NOMO-1 (cell line): ENCODE measurements around the gene MPZL2.
"Not testable (repeated sequence)": the region's sequence is repeated elsewhere in the genome, so short reads cannot be mapped to it uniquely, and the experiment has no call there.

Experiments used
- DNase-seq, 2 experiments: peaks; one replicate each; lab custom pipeline; 2025; ENCODE audit not compliant: unreplicated experiment in 2 of 2; lab: John Stamatoyannopoulos, UW

Gene MPZL2

DNA sequence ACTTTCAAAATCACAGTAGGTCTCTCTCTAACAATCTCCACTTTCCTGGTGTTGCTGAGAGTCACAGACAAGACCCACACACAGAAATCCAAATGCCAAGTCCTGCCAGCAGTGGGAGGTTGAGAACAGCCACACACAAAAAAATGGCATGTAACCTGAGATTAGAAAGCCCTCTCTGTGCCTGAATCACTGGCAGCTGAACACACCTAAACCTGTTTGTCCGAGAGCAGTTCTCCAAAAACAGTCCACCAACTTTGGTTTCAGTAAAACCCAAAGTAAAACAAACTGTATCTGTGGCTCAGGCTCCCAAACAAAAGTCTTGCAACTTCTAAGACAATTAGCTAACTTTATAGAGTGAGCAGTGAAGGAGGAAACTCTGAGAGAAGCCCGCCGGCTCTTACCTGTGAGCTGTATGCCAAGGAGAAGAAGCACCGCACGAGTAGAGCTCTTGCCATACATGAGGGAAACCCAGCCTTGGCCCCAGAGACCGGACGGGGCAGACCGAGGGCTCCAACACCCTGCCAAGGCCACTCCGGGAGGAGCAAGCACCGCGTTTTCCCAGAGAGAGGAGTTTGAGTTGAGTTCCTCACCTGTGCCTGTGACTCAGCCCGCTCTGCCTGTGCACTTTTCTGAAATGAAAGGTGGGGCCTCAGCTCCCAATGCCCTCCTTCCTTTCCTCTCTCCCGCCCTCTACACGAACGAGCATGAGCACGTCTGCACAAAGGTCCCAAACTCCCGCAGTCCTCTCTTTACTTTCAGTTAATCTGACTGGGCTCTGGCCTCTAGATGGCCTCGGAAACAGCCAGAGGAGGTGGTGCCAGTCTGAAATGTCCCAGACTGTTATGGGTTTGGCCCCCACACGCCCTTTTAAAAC is at the start of gene MPZL2:
Gene MPZL2, minus strand, starts transcription at position 603 of the 874 bp plus-strand sequence. Its CDS starts 144 bp downstream, at position 459.
- DNase-seq = peak; percentile 20 to 35

DNA sequence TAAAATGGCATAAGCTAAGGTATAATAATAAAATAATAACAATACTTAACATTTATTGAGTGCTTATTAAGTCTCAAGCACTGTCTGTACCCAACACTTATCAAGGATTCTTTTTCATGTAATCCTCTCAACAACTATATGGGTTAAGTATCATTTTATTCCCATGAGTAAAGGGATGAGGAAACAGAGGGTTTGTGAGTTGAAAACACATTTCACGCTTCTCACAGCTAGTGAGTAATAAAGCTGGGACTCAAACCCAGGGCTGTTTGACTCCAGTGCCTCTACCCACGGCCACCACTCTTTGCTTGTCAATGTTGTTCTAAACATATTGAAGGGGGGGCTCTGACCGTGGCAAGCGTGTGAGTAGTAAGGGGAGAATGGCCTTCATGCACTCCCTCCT is 49.1 kb upstream of the MPZL2 start:
- DNase-seq = no peak

DNA sequence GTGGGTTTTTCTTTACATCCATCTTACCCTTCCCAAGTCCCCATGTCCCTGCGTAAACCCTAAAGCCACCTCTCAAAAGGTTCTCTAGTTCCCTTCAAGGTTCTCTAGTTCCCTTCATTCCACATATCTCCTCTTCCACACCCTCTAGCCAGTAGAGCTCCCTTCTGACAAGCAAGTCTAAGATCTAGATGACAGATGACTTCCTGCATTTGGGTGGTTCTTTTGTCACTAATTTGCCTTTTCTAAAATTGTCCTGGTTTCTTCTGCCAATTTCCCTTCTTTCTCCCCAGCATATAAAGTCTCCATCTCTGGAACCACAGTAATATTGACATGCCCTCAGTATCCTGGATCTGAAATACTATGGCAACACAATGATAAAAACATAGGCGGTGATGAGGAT is 48.2 kb upstream of the MPZL2 start:
- DNase-seq = no peak

DNA sequence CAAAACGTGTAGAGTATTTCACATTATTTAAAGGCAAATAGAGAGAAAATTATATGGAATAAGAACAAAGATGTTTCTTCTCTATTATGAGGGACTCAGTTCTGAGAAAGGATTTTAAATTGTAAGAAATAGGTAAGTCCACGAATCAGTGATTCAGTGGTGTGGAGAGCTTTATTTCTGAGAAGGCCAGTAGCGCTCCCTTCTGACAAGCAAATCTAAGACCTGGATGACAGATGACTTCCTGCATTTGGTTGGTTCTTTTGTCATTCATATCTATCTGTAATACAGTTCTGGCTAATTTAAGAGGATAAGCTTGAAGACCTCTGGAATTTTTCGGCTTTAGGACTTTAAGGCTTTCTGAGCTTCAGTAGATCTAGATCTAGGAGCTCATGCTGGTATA is 47.4 kb upstream of the MPZL2 start:
- DNase-seq = no peak

DNA sequence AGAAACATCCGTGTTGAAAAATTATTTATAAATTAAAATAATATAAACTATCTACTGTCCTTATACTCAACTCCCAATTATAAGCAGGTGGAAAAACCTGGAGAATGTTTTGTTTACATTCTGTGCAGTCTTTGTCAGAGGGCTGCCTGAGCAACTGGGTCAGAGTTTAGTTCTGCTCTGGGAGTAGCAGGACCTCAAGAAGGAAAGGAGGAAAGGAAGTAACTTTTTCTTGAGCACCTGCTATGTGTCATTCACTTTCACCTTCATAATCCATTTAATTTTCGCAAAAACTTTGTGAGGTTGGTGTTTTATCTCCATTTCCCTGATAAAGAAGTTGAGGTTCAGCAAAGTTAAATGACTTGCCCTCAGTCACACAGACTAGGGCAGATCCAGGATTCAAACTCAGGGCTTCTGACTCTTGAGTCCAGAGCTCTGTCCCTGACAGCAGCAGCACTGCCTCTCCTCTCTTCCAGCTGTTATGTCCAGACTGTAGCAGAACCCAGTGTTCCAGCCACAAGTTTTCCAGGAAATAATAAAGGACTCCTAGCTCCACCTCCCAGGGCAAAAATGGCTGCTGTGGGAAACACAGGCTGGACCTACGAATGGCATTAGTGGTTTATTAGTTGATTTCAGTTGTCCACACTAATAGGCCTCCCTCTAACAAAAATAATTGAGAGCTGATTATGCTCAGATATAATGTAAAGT is 46.8 kb upstream of the MPZL2 start:
- DNase-seq = no peak

GRCh38 chr11:118310271-118310670 is 46.2 kb upstream of the MPZL2 start:
- no peak for DNase-seq

GRCh38 chr11:118308995-118309528 is 45.0 kb upstream of the MPZL2 start:
- not testable (repeated sequence) for DNase-seq

DNA sequence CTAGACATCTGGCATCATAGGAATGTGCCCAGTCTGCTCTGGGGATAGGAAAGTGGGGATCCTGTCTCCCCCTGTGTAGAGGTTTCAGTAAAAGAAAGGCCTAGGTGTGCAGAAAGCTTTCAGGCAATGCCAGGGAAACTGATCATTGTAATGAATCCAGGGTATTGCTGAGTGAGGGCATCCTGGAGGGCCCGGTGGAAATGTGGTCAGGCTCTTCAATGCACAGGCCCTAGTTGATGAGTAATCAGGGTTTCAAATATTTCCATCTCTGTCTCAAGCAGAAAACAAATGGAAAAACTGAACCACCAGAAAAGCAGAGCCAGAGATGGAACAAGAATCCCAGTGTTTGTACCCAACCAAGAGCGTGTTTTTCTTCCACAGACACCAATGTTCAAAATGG is 42.5 kb upstream of the MPZL2 start:
- no peak for DNase-seq

DNA sequence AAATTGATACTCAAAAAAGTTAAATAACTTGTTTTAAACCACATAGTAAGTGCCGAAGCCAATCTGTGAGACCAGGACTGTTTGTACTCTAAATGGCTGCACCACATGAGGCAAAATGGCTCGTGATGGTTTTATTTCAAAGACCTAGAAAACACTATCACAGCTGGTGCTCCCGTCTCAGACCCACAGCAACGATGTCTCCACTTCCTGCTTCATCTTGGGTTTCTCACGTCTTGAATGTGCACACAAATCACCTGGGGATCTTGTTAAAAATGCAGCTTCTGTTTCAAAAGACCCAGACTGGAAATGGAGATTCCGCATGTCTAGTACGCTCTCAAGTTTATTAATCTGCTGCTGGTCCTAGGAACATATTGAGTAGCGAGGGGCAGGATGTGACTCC is 41.6 kb upstream of the MPZL2 start:
- DNase-seq = no peak

DNA sequence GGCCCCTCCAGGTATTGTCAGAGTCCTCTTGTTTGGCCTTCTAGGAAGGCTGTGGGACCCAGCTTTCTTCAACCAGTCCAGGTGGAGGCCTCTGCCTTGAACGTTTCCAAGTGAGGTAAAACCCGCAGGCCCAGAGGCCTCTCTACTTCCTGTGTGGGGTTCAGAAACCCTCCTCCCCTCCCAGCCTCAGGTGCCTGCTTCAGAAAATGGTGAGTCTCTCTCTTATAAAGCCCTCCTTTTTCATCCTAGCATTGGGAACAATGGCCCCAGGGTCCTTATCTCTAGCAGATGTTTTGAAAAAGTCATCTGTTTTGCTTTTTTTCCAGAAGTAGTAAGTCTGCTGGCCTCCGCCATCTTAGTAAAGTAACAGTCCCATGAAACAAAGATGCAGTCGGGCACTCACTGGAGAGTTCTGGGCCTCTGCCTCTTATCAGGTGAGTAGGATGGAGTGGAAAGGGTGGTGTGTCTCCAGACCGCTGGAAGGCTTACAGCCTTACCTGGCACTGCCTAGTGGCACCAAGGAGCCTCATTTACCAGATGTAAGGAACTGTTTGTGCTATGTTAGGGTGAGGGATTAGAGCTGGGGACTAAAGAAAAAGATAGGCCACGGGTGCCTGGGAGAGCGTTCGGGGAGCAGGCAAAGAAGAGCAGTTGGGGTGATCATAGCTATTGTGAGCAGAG is 40.6 kb upstream of the MPZL2 start, which contains the start of gene CD3E:
Gene CD3E, plus strand, starts transcription at position 163 of the 681 bp plus-strand sequence. Its CDS starts 223 bp downstream, at position 386.
- no peak for DNase-seq

DNA sequence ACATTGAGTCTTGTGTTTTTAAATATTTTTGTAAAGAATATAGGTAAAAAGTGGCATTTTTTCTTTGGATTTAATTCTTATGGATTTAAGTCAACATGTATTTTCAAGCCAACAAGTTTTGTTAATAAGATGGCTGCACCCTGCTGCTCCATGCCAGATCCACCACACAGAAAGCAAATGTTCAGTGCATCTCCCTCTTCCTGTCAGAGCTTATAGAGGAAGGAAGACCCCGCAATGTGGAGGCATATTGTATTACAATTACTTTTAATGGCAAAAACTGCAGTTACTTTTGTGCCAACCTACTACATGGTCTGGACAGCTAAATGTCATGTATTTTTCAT is 40.1 kb upstream of the MPZL2 start:
- DNase-seq = no peak

DNA sequence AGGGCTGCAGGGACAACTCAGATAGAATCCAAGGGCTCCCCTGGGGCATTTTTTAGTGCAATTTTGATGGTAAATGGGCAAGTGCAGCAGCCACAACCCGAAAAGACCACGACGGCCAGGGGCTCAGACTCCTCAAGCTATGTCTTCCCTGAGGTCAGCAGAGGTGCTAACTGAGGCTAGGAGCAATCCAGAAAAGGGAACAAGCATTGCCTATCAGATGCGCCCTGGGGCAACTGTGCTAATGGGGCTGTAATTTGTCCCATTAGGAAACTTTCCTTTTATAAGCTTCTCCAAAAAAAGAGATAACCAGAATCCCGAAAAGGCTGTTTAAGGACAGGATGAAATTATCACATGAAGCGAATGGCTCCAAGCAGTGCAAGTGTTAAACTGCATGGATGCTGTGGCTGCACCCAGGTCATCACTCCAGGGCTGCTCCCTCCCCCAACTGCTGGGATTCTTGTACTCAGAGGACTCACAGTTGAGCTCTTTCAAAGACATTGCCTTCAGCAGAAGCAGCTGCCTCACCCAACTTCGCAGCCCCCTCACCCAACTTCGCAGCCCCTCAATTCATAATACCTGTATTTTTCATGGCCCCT is 37.6 kb upstream of the MPZL2 start:
- no peak for DNase-seq

DNA sequence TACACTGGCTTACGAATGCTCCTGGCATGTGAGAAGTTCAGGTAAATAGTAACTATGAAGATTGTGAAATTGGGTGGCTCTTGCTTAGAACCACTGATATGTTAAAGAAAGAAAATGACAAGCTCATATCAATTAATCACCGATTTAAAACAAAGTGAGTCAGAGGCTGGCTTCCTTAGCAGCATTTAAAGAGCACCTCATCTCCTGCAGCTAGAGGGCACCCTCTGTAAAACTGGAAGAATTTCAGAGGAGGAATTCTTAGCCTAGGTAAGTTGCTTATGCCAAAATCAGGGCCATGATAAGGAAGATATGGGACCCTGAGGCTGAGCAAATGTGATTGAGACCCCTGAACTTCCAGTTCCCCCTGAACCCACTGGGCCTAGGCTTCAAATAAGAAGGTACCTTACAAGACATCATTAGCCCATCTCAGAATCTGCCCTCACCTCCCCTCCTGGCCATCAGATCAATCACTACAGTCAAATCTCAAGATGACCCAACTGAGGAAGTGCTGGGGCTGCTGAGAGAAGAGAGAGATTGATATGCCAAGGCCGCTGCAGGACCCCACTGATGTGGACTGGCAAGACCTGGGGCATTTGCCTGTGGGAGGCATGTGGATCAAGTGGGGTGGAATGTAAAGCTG is 31.8 kb upstream of the MPZL2 start:
- DNase-seq = peak in 1 of 2 experiments; percentile 10

- no peak for DNase-seq
These were observed 31.1 kb upstream of the MPZL2 start for GRCh38 chr11:118295199-118295598.

- no peak for DNase-seq
These were observed 30.0 kb upstream of the MPZL2 start for GRCh38 chr11:118294053-118294452.

GRCh38 chr11:118291477-118292135 is 27.5 kb upstream of the MPZL2 start:
- peak in 1 of 2 experiments; percentile 74 for DNase-seq

DNA sequence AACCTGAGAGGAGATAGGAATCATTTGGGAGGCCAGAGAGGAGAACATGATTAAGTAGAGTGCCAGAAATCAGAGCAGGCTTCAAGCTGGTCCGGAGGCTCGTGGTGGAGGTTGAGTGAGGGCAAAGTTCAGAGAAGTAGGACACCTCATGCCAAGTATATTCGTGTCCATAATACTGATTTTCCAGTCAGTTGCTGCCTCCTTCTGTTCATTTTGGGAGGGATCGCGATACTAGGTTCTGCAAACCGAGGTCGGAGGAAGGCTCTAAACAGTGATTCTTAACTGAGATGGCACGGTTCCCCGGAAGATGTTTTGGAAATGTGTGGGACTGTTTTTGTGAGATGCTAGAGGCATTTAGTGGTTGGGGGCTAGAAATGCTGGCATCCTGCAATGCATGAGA is 26.8 kb upstream of the MPZL2 start:
- peak; percentile 49 to 73 for DNase-seq

DNA sequence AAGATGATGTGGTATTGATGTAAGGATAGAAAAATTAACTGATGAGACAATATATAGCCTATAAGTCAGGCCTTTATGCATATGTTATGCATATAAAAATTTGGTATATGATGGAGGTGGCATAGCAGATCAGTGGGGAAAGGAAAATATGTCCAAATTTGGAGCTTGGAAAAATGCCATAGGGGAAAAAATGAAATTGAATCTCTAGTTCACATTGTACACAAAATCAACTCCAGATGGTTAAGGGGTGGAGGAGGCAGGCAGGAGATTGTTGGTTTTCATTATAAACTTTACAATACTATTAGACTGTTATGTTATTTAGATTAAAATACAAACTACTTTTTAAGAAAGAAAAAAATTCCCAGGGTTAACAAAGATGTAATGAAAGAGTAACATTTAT is 25.3 kb upstream of the MPZL2 start:
- DNase-seq = no peak

DNA sequence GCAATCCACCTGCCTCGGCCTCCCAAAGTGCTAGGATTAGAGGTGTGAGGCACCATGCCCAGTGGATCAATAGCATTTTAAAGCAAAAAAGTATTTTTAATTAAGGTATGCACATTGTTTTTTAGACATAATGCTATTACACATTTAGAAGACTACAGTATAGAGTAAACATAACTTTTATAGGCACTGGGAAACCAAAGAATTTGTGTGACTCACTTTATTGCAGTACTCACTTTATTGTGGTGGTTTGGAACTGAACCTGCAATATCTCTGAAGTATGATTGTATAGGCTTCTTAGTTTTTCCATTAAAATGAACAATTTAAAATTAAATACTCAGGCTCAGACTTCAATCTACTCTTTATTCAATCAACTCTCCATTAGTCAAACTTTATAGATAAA is 22.9 kb upstream of the MPZL2 start:
- no peak for DNase-seq

DNA sequence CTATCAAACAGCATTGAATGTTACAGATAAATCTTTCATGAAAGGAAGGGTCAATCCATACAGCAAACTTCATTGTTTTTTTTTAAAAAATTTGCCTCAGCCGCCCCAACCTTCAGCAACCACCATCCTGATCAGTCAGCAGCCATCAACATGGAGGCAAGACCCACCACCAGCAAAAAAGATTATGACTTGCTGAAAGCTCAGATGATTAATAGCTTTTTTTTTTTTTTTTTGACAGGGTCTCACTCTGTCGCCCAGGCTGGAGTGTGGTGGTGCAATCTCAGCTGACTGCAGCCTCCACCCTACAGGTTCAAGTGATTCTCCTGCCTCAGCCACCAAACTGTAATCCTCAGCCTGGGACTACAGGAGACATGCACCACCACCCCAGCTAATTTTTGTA is 22.4 kb upstream of the MPZL2 start:
- DNase-seq = no peak
